ENCODE results near the gene MICB. TPM values are rescaled to one million over a fixed set of nuclear protein-coding genes. Genes with fewer than 3 reads are reported as not detected.

The MICB gene
- total and polyA plus RNA-seq, 2 of the 8 experiments (the other 6 are each of a cell fraction or from before 2014, with no cell fraction given), result 16.2 to 25.3 TPM

GRCh38 chr6:31525553-31525931, 27.6 kb downstream of the MICB start:
- Histone ChIP-seq H3K9me3 (ENCODE audit: insufficient read depth in 2 of 2, low read depth in 1 of 2, low read length in 1 of 2) (no peaks in the 10 kb centered on the region), H4K20me1 (replicated peaks in 1 of 2; ENCODE audit: control insufficient read depth in 1 of 2, insufficient read depth in 2 of 2, low read length in 2 of 2) (peaks cover 3 to 10% of the 10 kb centered on the region in 2 experiments), H3K4me3 (ENCODE audit: extremely low read depth in 1 of 4, insufficient read depth in 2 of 4, low read depth in 3 of 4, low read length in 4 of 4) (no peak overlapping the region), H3K36me3 (ENCODE audit: control insufficient read depth in 2 of 4, insufficient read depth in 4 of 4, low read length in 3 of 4) (peaks cover 4 to 14% (median 5%) of the 10 kb centered on the region in 4 experiments; a peak in 7 of 8 replicates), H3K79me2 (ENCODE audit: control insufficient read depth in 1 of 2, insufficient read depth in 2 of 2, low read length in 2 of 2) (no peaks in the 10 kb centered on the region), H3K23ac (ENCODE audit: insufficient read length) (no peak overlapping the region), H2BK12ac (ENCODE audit: low read depth, low read length) (no peak overlapping the region), H3K9ac (replicated peaks in 1 of 4; ENCODE audit: extremely low read depth in 1 of 4, low read depth in 3 of 4, low read length in 3 of 4) (no peak overlapping the region), H3K4me2 (ENCODE audit: insufficient read depth in 1 of 2, low read depth in 2 of 2, low read length in 2 of 2) (no peak overlapping the region), H2AFZ (ENCODE audit: low read length) (no peak overlapping the region), H3K56ac (replicated peaks; ENCODE audit: insufficient read length, low read depth, low read length) (no peak overlapping the region), H4K5ac (ENCODE audit: insufficient read length, low read depth, low read length) (no peak overlapping the region), H3K27me3 (replicated peaks in 1 of 4; ENCODE audit: control insufficient read depth in 3 of 4, extremely low read depth in 1 of 4, insufficient read depth in 3 of 4, low read length in 3 of 4) (no peaks in the 10 kb centered on the region), H3K27ac (ENCODE audit: low read depth, low read length) (no peak overlapping the region), H2BK120ac (replicated peaks; ENCODE audit: low read depth, low read length) (no peak overlapping the region), H2BK20ac (ENCODE audit: low read length) (no peak overlapping the region), H3K4ac (replicated peaks; ENCODE audit: insufficient read length, low read depth, low read length) (no peak overlapping the region), H3K4me1 (replicated peaks in 1 of 4; ENCODE audit: control insufficient read depth in 3 of 4, insufficient read depth in 4 of 4, low read length in 3 of 4) (peaks cover 0 to 5% (median 3%) of the 10 kb centered on the region in 4 experiments; a peak in 3 of 7 replicates), H4K8ac (ENCODE audit: extremely low read depth, insufficient read depth, low read length) (no peak overlapping the region), H4K91ac (replicated peaks; ENCODE audit: insufficient read length, low read length) (no peak overlapping the region), H2BK5ac (ENCODE audit: low read depth, low read length) (no peak overlapping the region), H3K18ac (ENCODE audit: extremely low read depth, low read length) (no peak overlapping the region), H3K79me1 (ENCODE audit: low read depth, low read length) (no peaks in the 10 kb centered on the region), H2BK15ac (ENCODE audit: low read length) (no peak overlapping the region), H3K23me2 (ENCODE audit: low read depth, low read length) (no peaks in the 10 kb centered on the region), H2AK5ac (ENCODE audit: low read depth, low read length) (no peak overlapping the region), H3K14ac (ENCODE audit: insufficient read length) (no peak overlapping the region)
- DNase-seq (ENCODE audit: low read depth in 1 of 2, low spot score in 2 of 2) (no peak), FAIRE-seq (no peak)
- TF ChIP-seq POLR2A (IDR thresholded peaks at IDR 0.05; ENCODE audit: control extremely low read depth in 1 of 2, low read depth in 2 of 2, low read length in 2 of 2), result no peak
- TF ChIP-seq MAFK (IDR thresholded peaks at IDR 0.05; ENCODE audit: low read depth, low read length), result no peak
- TF ChIP-seq JUND (IDR thresholded peaks at IDR 0.05; ENCODE audit: low read length), result no peak
- ChIA-PET CTCF (ENCODE audit: partially characterized antibody) (interaction anchor here (0.6 to 1.6 kb wide), 4 partner anchors 31 to 386 kb away, joined by 3 to 7 read pairs (median 4); partner anchors contain the start of gene PSORS1C2), POLR2A (ENCODE audit: partially characterized antibody) (interaction anchor here (0.8 to 18.4 kb wide), 4 partner anchors 15 to 103 kb away, joined by 3 to 428 read pairs (median 4); partner anchors contain the start of genes ATP6V1G2, DDX39B and NFKBIL1)
- 81% methylated on average over 8 of the region's 8 CpGs; no CpG with 5 or more reads in 1 of the 2 experiments for WGBS, 2 experiments (ENCODE audit: extremely low coverage in 1 of 2, insufficient coverage in 1 of 2, insufficient read length in 1 of 2, insufficient replicate concordance in 2 of 2, low coverage in 1 of 2, low lambda C conversion rate in 2 of 2, missing lambda C conversion rate in 1 of 2)
